BLaER1 (cell line): Measurements from ENCODE around the gene REXO1.
"Not testable (repeated sequence)": the region's sequence is repeated elsewhere in the genome, so short reads cannot be mapped to it uniquely, and the experiment has no call there.

Experiments used
- H3K27ac ChIP-seq: shearing (Covaris generic); formaldehyde crosslinking; 2 replicates; pipeline ENCODE4 v1.8.1; 2022
- H3K27me3 ChIP-seq: shearing (Covaris generic); formaldehyde crosslinking; 2 replicates; pipeline ENCODE4 v1.8.1; 2022
- H3K36me3 ChIP-seq: shearing (Covaris generic); formaldehyde crosslinking; 2 replicates; pipeline ENCODE4 v1.8.1; 2022
- H3K4me1 ChIP-seq: shearing (Covaris generic); formaldehyde crosslinking; 2 replicates; pipeline ENCODE4 v1.8.1; 2022
- H3K4me2 ChIP-seq: shearing (Covaris generic); formaldehyde crosslinking; 2 replicates; pipeline ENCODE4 v1.8.1; 2022
- H3K4me3 ChIP-seq: shearing (Covaris generic); formaldehyde crosslinking; 2 replicates; pipeline ENCODE4 v1.8.1; 2022
- H3K9ac ChIP-seq: shearing (Covaris generic); formaldehyde crosslinking; 2 replicates; pipeline ENCODE4 v1.8.1; 2022
- H3K9me3 ChIP-seq: shearing (Covaris generic); formaldehyde crosslinking; 2 replicates; pipeline ENCODE4 v1.8.1; 2022
- H4K20me1 ChIP-seq: shearing (Covaris generic); formaldehyde crosslinking; 2 replicates; pipeline ENCODE4 v1.8.1; 2022
- Cebpa-rat ChIP-seq: shearing (Covaris generic); IDR thresholded peaks from 2 replicates; pipeline ENCODE4 v1.8.1; 2022

Gene REXO1

DNA sequence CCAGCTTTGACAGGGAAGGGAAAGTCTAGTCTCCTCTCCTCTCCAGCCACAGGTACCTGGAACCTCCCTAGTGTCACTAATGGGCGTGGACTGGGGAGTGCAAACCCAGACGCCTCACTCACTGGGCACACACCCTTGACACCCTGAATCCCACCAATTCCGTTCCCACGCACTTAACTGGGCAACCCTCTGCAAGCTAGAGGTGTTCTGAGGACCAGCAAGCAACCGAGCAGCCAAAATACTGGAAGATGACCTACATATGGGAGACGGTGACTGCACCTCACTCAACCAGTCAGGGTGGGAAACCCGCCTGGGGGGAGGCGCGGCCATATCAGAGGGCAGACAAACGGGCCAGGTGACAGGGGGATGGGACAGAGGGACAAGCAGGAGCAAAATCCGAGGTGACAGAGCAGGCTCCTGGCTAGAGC, 36.0 kb upstream of the REXO1 start:
- H4K20me1 ChIP-seq: peaks cover 42% of the 10 kb centered on the region
- H3K9ac ChIP-seq: peak overlapping the region; percentile 96
- peak overlapping the region; percentile 99 for H3K4me3 ChIP-seq
- no peaks in the 10 kb centered on the region for H3K27me3 ChIP-seq
- H3K9me3 ChIP-seq: no peaks in the 10 kb centered on the region
- H3K36me3 ChIP-seq: peaks cover 12% of the 10 kb centered on the region
- peak overlapping the region; percentile 99 for H3K4me2 ChIP-seq
- no peak for TF ChIP-seq Cebpa-rat
- peaks cover 69% of the 10 kb centered on the region for H3K4me1 ChIP-seq
- H3K27ac ChIP-seq: peak overlapping the region; percentile 92

DNA sequence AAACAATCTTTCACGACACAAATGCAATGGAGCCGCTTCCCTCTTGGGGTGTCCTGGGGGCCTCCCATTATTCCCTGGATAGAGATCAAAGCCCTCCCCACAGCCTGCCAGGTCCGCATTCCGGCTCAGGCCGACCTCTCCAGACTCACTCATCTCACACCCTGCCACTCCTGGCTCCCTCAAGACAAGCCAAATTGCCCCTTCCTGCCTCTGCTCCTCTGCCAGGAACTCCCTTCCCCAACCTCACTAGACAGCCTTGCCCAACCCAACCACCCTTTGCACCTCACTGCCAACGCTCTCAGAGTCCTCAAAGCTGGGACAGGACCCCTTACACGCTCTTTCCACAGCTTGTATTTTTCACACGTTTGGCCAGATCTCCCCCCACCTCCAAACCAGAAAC, 35.5 kb upstream of the REXO1 start:
- H3K27ac ChIP-seq: peak overlapping the region; percentile 92
- peak overlapping the region; percentile 99 for H3K4me2 ChIP-seq
- TF ChIP-seq Cebpa-rat: no peak
- H4K20me1 ChIP-seq: peaks cover 42% of the 10 kb centered on the region
- H3K9me3 ChIP-seq: no peaks in the 10 kb centered on the region
- peak overlapping the region; percentile 96 for H3K9ac ChIP-seq
- no peaks in the 10 kb centered on the region for H3K27me3 ChIP-seq
- peaks cover 69% of the 10 kb centered on the region for H3K4me1 ChIP-seq
- H3K36me3 ChIP-seq: peaks cover 12% of the 10 kb centered on the region
- H3K4me3 ChIP-seq: peak overlapping the region; percentile 99

DNA sequence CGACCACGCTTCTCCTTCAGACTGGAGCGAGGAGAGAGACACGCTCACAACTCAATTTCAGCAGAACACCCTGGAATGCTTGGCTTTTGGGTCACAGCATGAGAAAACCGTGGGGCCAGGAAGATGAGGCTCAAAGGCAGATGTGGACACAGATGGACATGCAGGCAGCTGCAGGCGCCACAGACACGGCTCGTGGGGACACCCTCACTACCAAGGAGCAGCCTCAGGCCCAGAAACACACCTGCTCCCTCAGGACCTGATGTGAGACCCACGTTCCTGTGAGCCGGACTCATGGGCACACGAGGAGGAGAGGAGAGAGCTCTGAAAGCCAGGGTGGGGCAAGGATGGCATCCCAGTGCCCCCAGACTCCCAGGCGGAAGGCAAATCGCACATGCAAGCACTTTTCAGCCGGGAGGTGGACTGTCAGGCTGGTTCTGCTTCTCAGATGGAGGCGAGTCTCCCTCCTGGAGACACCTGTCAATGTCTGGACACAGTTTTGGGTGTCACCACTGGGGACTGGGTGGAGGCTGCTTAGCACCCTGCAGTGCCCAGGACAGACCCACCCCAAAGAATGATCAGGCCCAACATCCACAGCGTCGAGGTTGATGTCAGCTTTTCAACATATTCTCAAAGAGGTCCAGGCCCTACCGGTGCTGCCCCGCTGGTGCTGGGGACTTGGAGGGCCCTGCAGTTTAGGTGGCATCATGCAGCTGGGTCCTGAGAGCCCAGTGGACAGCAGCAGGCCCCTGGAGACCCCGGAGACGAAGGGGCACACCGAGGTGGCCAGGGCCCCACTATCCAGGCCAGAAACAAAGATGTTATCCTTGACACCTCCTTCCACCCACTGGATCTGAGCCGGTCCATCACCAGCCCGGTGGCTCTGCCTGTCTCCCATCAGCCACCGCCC, 34.8 kb upstream of the REXO1 start:
- H3K36me3 ChIP-seq: peaks cover 12% of the 10 kb centered on the region

DNA sequence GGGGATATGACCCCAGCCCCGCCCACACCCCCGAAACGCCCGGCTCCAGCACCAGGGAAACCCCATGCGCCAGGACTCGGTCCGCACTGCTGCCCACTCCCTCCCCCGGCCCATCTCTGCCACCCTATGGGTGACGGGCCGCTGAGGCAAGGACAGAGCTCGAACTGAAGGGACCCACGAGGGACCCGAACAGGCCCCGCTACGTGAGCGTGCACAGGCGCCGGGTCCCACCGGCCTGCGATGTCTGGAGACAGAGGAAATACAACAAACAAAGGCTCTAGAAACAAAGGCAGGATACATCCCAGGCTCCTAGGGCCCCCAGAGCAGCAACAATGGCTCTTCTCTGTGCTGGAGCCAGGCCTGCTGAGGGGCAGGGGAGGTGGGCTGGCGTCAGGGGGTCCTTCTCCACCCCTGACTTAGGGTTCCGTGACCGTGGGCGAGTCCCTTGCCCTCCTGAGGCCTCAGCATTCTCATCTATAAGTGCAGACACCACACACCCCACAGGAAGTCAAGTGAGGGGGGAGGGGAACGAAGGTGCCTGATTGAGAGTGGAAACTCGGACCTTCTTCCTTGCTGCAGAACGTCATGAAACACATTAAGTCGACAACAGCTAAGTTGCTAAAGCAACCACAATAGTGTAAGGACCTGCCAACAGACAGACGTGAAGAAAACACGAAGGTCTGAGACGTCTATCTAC, 34.0 kb upstream of the REXO1 start:
- H3K27ac ChIP-seq: peak overlapping the region; percentile 92

More for the DNA sequence above, 34.8 kb upstream of the REXO1 start:
- Histone ChIP-seq H3K9ac (peak overlapping the region; percentile 96), H3K4me2 (peak overlapping the region; percentile 99), H3K4me1 (peaks cover 69% of the 10 kb centered on the region), H4K20me1 (peaks cover 42% of the 10 kb centered on the region), H3K27me3 (no peaks in the 10 kb centered on the region), H3K4me3 (peak overlapping the region; percentile 99), H3K9me3 (no peaks in the 10 kb centered on the region), H3K27ac (peak overlapping the region; percentile 92)
- TF ChIP-seq Cebpa-rat: no peak

DNA sequence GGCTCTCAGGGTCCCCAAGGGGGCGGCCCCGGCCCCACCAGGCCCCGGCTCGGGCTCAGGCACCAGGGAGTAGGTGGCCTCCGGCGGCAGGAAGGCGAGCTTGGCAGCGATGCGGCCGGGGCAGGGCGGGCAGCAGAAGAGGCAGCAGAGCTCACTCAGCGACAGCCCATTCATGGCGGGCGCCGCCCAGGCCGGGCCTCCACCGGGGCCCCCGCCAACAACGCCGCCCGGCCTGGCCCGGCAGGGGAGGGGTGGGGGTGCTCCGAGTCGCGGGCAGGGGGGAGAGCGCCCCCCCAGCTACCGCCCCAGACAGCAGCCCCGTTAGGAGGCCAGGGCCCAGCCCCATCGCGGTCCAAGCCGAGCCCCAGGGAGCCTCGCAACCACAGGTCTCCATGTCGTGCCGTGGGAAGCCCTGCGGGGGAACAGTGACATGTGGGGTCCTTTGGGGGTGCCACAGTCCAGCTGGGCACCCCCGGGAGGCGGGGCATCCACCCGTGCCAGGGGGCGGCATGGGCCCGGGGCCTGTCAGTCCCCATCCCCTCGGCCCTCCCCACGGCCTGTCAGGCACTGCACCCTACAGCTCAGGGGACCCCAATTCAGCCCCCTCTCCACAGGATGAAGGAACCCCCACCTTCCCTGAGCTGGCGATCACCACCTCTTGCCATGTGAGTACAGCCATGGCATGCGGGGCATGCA, 33.3 kb upstream of the REXO1 start:
- Histone ChIP-seq H3K4me2 (peak overlapping the region; percentile 99), H3K4me1 (peaks cover 61% of the 10 kb centered on the region), H3K27ac (peak overlapping the region; percentile 92), H4K20me1 (peaks cover 42% of the 10 kb centered on the region), H3K4me3 (peak overlapping the region; percentile 99), H3K36me3 (peaks cover 12% of the 10 kb centered on the region), H3K9ac (peak overlapping the region; percentile 96)
- H3K27me3 ChIP-seq, H3K9me3 ChIP-seq: not testable (repeated sequence)

More for the DNA sequence above, 34.0 kb upstream of the REXO1 start:
- Histone ChIP-seq H4K20me1 (peaks cover 42% of the 10 kb centered on the region), H3K36me3 (peaks cover 12% of the 10 kb centered on the region), H3K4me2 (peak overlapping the region; percentile 99), H3K9me3 (no peaks in the 10 kb centered on the region), H3K9ac (peak overlapping the region; percentile 96), H3K4me1 (peaks cover 64% of the 10 kb centered on the region), H3K27me3 (no peaks in the 10 kb centered on the region), H3K4me3 (peak overlapping the region; percentile 99)
- TF ChIP-seq Cebpa-rat: no peak

DNA sequence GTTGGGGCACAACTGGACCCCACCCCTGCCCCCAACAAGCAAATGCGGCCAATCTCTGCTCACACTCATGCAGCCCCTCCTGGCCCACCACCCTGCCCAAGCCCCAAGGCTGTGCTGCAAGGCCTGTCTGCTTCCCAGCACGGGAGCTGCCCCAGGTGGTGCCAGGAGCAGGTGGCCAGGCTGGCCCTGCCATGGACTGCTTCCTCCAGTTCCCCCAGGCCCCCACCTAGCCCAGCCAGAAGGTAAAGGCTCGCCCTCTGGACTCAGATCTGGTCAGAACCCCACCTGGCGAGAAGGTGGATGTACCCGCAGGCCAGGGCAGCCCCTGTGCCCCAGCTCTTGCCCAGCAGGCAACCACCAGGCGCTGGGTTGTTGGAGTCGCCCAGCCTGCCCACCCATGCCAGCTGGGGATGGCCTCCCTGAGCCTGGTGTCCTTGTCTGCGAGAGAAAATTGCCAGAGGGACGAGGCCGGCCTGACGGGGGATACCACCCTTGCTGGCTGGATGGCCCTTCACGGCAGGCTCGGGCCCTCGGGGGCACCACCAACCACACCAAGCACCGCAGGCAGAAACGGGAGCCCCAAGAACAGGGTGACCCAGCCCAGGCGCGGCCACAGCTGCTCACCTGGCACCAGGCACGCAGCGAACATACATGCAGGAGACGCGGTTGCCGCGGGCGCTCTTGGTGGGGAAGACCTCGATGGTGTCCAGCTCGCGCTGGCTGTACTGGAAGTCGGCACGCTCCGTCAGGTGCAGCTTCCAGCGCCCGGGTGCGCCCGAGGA, 32.5 kb upstream of the REXO1 start:
- Histone ChIP-seq H3K36me3 (peaks cover 12% of the 10 kb centered on the region), H3K4me1 (peaks cover 57% of the 10 kb centered on the region), H3K9ac (peak overlapping the region; percentile 34), H3K27me3 (no peaks in the 10 kb centered on the region), H4K20me1 (peaks cover 43% of the 10 kb centered on the region), H3K27ac (peak overlapping the region; percentile 41), H3K9me3 (no peaks in the 10 kb centered on the region), H3K4me3 (no peak overlapping the region), H3K4me2 (peak overlapping the region; percentile 39)
- TF ChIP-seq Cebpa-rat: no peak

DNA sequence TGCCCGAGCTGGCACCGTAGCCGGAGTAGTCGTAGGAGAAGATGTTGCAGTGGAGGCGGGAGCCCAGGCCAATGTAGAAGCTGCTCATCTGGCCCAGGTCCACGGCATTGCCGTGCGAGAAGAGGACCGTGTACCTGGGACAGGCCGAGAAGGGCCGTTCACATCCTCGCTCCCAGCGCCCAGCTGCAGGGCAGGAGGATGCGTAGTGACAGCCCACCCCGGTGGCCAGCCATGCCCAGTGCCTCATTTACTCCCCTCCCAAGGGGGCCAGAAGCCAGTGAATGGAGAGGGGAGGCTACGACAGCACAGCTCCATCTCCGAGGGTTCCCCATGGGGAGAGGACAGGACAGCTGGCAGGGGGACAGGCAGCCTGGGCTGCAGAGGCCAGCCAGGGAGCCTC, 31.7 kb upstream of the REXO1 start:
- Histone ChIP-seq H3K27ac (peak overlapping the region; percentile 41; the same call in 1 of the 2 replicates), H3K4me1 (peaks cover 55% of the 10 kb centered on the region), H4K20me1 (peaks cover 51% of the 10 kb centered on the region), H3K4me2 (peak overlapping the region; percentile 39), H3K9ac (peak overlapping the region; percentile 34; the same call in 1 of the 2 replicates), H3K36me3 (peaks cover 12% of the 10 kb centered on the region)
- not testable (repeated sequence) for H3K27me3 ChIP-seq, H3K4me3 ChIP-seq, H3K9me3 ChIP-seq

DNA sequence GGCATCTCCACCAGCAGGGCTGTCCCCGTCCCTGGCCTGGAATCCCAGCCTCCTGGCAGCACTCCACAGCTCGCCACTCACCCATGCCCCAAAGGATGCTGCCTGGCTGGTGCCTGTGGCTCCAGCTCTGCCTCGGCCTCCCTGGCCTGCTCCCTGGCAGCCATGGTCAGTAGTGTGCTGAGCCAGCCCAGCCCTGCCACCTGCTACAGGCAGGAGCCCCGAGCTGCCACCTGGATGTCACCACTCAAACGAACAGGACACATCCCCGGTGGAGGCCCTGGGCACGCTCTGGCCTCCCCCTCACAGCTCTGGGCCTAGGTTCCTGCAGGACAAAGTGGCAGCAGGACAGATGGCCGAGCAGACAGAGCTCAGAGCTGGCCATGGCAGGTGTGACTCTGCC, 30.3 kb upstream of the REXO1 start:
- Histone ChIP-seq H3K36me3 (peaks cover 16% of the 10 kb centered on the region), H4K20me1 (peaks cover 51% of the 10 kb centered on the region), H3K4me1 (peaks cover 55% of the 10 kb centered on the region)
- H3K4me3 ChIP-seq, H3K9me3 ChIP-seq, H3K4me2 ChIP-seq, H3K9ac ChIP-seq, H3K27ac ChIP-seq, H3K27me3 ChIP-seq: not testable (repeated sequence)

DNA sequence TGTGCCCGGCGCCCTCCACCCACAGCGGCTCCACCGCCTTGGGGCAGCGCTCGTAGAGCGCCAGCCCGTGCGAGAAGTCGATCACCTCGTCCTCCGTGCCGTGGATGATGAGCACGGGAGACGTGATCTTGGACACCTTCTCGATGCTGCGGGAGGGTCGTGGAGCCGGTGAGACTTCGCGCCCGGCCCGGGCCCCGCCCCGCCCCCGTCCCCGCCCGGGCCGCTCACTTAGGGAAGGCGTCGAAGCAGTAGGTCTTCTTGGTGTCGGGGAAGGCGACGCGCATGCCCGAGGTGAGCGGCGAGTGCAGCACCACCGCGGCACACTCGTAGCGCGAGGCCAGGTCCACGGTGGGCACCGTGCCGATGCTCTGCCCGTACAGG, 29.0 kb upstream of the REXO1 start:
- not testable (repeated sequence) for H3K4me2 ChIP-seq, H3K9ac ChIP-seq, H3K27me3 ChIP-seq, H3K4me3 ChIP-seq, H3K9me3 ChIP-seq, H3K27ac ChIP-seq
- H4K20me1 ChIP-seq: peaks cover 51% of the 10 kb centered on the region
- H3K36me3 ChIP-seq: peaks cover 29% of the 10 kb centered on the region
- H3K4me1 ChIP-seq: peaks cover 55% of the 10 kb centered on the region

DNA sequence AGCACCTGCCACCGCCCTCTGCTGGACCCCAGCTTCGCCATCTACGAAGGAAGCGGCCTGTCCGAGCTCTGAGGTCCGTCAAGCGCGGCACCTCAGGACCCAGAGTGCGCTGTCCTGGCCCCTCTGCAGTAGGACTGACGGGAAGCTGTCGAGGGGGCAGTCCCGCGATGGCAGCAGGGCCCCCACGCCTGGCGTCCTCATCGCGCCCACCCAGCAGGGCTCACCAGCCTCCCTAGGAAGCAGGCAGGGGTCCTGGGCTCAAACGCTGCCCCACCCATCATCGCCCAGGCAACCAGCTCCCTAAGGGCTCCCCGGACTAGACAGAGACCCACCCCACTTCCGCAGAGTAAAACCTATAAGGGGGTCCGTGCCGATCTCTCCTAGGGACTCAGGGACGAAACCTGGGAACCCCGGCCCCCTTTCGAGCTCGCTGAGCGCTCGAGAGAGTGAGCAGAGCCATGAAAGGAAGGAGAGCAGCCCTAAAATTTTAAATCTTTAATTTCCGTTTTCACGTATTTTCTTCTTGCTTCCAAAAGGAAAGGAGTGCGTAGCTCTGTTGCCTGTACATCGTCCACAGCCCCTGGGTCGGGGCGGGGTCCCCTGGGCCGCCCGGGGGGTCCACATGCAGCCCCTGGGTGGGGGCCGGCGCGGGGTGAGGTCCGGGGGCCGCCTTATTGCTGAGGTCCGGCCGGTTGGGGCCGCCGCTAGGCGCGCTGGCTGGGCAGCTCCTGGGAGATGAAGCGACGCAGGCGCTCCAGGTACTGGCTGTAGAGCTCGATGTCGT, 28.4 kb upstream of the REXO1 start:
- H3K9ac ChIP-seq: peak overlapping the region; percentile 98
- peak overlapping the region; percentile 99 for H3K4me3 ChIP-seq
- H3K36me3 ChIP-seq: peaks cover 32% of the 10 kb centered on the region
- not testable (repeated sequence) for H3K27me3 ChIP-seq, H3K9me3 ChIP-seq
- peaks cover 52% of the 10 kb centered on the region for H3K4me1 ChIP-seq
- peak overlapping the region; percentile 100 for H3K4me2 ChIP-seq
- H4K20me1 ChIP-seq: peaks cover 55% of the 10 kb centered on the region
- H3K27ac ChIP-seq: peak overlapping the region; percentile 98
